Stromal cell of bone marrow (primary cell): ENCODE data around the gene PSMB5.
A peak's percentile ranks its signal among the peaks of the same experiment; 100 is the strongest.

Source experiments
- DNase-seq: peaks from one replicate; pipeline ENCODE4 v3.0.0-alpha.2; 2012; ENCODE audit warnings: low read depth

The PSMB5 gene

DNA sequence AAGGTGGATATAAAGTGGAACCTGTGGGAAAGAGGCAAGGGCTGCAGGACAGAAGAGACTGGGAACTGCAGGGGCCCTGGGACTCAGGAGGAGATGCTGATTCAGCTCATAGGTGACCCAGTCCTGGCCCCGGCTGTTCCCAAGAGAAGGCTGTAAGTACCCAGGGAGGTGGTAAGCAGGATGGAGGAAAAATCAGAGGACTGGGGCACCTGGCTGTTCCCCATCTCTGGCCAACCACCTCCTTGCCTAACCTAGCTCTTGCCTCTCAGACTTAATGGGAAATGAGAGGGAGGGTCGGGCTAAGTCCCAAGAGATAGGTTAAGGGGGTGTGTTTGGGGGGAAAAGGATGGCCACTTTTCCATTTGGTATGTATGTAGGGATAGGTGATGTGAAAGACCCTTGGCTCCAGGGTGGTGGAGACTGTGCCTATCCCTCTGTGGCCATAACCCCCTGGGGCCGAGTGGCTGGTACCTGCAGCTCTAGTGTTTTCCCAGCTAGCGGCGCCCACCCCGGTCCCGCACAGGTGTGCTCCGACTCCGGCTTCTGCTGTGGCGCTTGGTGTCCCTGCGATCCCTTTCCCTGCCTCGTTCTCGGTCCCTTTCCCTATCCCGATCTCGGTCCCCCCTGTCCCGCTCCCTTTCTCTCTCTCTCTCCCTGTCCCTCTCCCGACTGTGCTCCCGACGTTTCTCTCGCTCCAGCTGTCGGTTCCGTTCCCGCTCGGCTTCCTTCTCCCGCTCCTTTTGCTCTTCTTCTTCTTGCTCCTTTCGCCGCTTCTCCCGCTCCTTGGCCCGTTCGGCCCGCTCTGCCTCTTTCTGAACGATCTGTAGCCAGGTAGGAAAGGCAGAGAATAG, 24.2 kb upstream of the PSMB5 start:
- DNase-seq = no peak

GRCh38 chr14:23057757-23058653, 23.3 kb upstream of the PSMB5 start:
- peak; percentile 61 for DNase-seq

- DNase-seq = peak; percentile 39
Measured at GRCh38 chr14:23056956-23057756, 22.5 kb upstream of the PSMB5 start, which contains the start of gene CDH24. CDH24 (minus strand) TSS chr14:23057520; CDS start chr14:23055733, 1,787 bp downstream.

GRCh38 chr14:23056145-23056955, 21.6 kb upstream of the PSMB5 start:
- no peak for DNase-seq

- DNase-seq = no peak
Measured at GRCh38 chr14:23055621-23056144, 21.0 kb upstream of the PSMB5 start.

DNA sequence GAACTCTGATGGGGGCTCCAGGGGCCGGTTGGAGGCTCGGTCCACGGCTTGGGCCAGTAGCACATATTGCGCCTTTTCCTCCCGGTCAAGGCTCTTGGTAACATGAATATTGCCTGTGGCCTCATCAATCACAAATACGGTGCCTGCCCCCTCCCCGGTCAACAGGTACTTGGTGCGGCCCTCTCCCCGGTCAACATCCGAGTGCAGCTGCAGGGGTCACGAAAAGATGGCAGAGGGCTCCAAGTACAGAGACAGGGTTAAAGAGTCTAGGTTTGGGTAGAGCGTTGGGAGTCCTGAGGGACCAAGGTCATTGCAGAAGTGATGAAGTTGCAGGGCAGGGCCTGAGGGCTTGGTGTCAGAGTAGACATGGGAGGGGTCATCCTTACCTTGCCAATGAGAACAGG, 20.4 kb upstream of the PSMB5 start:
- DNase-seq = no peak

DNA sequence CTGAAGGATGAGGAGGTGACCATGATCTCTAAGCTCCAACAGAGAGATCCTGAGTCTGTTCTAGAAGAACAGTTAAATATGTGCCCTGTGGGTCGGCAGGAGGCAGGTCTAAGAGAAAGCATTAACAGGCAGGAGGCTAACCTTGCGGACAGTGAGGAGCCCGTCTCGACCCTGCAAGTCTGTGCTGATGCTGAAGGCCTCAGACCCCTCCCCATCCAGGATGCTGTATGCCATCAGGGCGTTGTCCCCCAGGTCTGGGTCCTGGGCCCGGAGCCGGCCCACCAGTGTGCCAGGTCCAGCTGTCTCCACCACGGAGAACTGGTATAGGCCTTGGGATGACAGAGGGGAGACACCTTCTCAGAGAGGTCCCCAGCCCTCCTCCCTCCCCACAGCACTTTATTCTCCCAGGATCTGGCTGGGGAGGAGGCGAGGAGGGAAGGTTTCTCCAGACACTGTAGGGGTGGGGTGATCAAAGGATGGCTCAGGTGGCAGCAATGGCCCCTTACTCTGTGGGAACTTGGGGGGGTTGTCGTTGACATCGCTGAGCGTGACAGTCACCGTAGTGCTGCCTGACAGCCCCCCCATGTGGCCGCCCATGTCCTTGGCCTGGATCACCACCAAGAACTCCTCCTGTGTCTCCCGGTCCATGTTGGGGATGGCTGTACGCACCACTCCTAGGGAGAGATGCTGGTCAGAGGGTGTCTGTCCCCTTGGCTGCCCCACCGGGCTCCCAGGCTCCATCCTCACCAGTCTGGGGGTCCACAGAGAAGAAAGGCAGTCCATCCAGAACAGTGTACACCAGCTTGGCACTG, 19.5 kb upstream of the PSMB5 start:
- no peak for DNase-seq

GRCh38 chr14:23053426-23053825, 18.7 kb upstream of the PSMB5 start:
- no peak for DNase-seq

- no peak for DNase-seq
Measured at GRCh38 chr14:23052671-23053070, 18.0 kb upstream of the PSMB5 start.

DNA sequence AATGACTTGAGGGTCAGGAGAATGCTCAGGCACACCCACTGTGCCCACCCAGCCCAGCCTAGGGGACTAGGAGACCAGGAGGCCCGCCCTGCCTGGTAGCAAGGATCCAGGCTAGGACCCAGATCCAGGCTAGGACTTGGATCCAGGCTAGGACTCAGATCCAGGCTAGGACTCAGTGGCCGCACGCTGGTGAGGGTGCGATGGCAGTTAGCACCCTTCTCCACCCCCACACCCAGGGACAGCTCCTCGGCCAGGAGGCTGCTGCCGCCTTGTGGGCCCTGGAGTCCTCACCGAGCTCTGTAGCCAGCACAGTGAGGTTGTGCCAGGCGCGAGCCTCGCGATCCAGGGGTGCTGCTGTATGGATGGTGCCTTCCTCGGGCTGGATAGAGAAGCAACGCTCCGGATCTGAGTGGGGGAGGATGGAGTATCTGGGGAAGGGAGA, 17.5 kb upstream of the PSMB5 start:
- no peak for DNase-seq

- no peak for DNase-seq
Measured at GRCh38 chr14:23051141-23052057, 16.7 kb upstream of the PSMB5 start.

DNA sequence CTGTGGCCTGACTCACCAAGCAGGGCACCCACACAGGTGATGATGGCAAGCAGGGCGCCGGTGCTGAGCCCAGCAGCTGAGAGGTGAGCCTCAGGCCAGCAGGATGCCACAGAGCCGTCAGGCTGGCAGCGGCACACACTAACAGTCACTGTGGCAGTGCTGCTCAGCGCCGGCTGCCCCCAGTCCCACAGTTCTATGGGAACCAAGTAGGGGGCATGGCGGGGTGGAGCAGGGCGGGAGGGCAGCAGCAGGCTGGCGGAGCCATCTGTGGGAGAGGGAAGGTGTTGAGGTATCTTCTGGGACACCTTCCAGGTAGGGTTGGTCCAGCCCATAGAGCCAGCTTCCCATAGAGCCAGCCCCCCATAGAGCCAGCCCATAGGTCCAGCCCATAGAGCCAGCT, 14.3 kb upstream of the PSMB5 start:
- DNase-seq = no peak

DNA sequence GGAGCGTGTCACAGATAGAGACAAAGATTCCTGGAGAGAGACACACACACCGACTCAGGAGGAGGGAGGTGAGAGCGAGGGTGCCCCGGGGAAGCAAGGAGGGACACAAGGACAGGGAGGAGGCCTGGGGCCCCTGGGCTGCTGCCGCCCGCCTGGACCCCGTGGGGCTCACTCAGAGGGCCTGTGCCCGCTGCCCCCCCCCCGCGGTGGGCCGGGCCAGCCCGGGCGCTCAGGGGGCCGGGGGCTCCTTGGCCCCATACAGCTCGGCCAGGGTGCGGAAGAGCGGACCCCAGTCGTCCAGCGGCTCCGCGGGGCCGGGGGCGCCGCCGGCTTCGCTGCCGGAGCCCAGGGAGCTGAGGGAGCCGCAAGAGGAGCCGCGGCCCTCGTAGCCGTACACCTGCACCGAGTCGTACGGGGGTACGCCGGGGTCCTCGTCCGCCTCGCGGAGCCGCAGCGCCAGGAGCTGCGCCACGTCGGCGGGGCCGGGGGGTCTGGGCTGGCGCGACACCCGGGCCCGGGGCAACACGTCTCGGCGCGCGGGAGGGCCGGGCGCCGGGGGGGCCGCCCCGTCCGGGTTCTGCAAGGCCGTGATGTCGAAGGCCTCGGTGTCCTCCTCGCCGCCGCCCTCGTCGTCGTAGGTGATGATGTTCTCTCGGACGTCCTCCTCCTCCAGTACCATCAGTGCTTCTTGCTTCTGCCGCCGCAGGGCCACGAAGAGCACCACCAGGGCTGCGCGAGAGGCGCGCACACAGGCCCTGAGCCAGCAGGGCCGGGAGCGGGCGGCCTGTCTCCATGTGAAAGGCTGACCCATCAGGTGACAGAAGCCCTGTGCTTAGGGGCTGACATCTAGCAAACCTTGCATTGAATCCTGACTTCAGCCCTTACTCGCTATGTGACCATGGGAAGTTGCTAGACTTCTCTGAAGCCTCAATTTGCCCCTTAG, 13.3 kb upstream of the PSMB5 start:
- no peak for DNase-seq

GRCh38 chr14:23047034-23047634, 12.4 kb upstream of the PSMB5 start:
- no peak for DNase-seq

DNA sequence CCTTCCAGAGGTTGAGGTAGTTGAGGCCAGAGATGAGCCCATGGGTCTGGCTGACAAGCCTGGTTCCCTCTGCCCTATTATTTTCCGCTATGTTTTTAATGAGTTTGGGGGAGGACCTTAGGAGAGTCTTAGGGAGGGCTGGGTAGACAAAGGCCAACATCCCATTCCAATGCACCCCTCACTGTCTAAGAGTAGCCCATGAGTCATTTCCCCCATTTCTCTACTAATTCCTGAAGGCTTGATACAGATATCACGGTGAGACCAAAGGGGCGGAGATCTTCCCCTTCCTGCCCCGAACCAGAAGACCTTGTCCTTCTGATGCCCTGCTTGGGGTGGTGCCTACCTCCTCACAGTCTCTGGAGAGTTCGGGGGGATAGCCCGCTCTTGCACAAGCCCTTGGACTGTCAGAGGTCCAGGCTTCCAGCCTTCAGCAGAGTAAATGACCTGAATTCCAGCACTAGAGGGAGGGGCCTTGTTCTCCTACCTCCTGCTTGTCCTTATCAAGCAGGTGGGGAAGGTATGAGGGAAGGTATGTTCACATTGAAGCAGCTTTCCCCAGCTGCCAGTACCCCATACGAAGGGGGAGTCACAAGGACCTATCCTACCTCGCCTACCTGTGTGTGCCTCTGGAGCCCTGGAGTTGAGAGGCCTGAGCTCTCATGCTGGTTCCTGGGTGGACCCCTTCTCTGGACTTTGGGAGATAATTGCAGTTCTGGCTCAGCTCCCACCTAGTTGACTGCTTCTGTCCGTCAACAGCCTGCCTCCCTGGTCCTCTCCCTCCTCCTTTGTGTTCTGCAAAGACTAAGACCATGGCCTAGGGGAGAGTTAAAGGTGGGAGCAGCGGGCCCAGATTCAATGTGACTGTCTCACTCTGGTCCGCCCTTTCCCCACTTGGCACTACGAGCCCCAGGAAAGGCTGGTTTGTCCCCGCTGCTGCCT, 11.0 kb upstream of the PSMB5 start:
- DNase-seq = no peak

GRCh38 chr14:23044840-23045239, 10.1 kb upstream of the PSMB5 start:
- DNase-seq = no peak
